BE2C (cell line): ENCODE results near the gene YJEFN3.
A peak's percentile ranks its signal among the peaks of the same experiment; 100 is the strongest.

Experiments used
- DNase-seq: peaks from one replicate; pipeline ENCODE4 v3.0.0-alpha.2; 2020
- H3K27me3 ChIP-seq: fragments of 250-450 bp; sonication (Bioruptor Pico); 2 replicates; pipeline ENCODE4 v1.5.1; 2020; ENCODE audit warnings: mild to moderate bottlenecking
- H3K36me3 ChIP-seq: fragments of 250-450 bp; sonication (Bioruptor Pico); 2 replicates; pipeline ENCODE4 v1.5.1; 2020; ENCODE audit warnings: mild to moderate bottlenecking
- H3K4me1 ChIP-seq: fragments of 250-450 bp; sonication (Bioruptor Pico); 2 replicates; pipeline ENCODE4 v1.5.1; 2020
- H3K4me3 ChIP-seq: 2 replicates; pipeline ENCODE4 v1.5.1; 2011; ENCODE audit warnings: low read depth, low read length
- H3K9me3 ChIP-seq: fragments of 250-450 bp; sonication (Bioruptor Pico); 2 replicates; pipeline ENCODE4 v1.5.1; 2020
- TF ChIP-seq, protein P1 (sequence below): IDR thresholded peaks from 2 replicates; pipeline ENCODE4 v1.5.1; 2012; ENCODE audit warnings: mild to moderate bottlenecking, low read depth, low read length

The YJEFN3 gene

DNA sequence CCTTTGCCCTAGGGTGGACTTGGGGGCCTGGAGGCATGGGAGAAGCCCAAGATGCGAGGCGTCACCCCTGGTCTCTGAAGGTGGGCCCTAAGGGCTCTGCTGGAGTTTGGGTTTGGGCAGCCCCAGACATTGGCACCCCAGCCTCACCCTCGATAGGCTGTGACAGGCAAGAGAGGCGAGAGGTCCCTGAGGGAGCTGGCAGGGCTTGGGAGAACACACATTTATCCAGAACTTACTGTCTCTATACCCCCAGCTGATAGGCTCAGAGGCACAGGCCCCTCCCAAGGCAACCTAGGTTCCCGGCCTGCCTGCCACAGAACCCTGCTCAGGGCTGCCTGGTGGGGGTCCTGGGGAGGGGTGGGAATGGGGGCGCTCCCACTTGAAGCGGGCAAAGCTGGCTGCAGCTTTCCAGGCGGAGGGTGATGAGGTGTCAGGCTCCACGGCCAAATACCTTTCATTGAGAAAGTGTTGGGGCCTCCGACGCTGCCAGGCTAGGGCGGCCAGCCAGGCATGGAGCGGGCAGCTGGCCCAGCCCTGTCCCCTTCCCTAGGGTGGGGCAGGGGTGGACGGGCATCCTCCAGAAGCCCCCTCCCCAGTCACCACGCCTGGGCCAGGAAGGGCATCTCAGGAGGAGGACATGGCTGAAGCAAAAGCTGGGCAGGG lies 19.1 kb downstream of the YJEFN3 start:
- no peaks in the 10 kb centered on the region for H3K9me3 ChIP-seq
- no peak for DNase-seq
- H3K27me3 ChIP-seq: no peaks in the 10 kb centered on the region
- H3K36me3 ChIP-seq: no peaks in the 10 kb centered on the region
- no peaks in the 10 kb centered on the region for H3K4me1 ChIP-seq
- H3K4me3 ChIP-seq: no peak overlapping the region
- TF ChIP-seq, protein P1, sequence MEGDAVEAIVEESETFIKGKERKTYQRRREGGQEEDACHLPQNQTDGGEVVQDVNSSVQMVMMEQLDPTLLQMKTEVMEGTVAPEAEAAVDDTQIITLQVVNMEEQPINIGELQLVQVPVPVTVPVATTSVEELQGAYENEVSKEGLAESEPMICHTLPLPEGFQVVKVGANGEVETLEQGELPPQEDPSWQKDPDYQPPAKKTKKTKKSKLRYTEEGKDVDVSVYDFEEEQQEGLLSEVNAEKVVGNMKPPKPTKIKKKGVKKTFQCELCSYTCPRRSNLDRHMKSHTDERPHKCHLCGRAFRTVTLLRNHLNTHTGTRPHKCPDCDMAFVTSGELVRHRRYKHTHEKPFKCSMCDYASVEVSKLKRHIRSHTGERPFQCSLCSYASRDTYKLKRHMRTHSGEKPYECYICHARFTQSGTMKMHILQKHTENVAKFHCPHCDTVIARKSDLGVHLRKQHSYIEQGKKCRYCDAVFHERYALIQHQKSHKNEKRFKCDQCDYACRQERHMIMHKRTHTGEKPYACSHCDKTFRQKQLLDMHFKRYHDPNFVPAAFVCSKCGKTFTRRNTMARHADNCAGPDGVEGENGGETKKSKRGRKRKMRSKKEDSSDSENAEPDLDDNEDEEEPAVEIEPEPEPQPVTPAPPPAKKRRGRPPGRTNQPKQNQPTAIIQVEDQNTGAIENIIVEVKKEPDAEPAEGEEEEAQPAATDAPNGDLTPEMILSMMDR: no peak

DNA sequence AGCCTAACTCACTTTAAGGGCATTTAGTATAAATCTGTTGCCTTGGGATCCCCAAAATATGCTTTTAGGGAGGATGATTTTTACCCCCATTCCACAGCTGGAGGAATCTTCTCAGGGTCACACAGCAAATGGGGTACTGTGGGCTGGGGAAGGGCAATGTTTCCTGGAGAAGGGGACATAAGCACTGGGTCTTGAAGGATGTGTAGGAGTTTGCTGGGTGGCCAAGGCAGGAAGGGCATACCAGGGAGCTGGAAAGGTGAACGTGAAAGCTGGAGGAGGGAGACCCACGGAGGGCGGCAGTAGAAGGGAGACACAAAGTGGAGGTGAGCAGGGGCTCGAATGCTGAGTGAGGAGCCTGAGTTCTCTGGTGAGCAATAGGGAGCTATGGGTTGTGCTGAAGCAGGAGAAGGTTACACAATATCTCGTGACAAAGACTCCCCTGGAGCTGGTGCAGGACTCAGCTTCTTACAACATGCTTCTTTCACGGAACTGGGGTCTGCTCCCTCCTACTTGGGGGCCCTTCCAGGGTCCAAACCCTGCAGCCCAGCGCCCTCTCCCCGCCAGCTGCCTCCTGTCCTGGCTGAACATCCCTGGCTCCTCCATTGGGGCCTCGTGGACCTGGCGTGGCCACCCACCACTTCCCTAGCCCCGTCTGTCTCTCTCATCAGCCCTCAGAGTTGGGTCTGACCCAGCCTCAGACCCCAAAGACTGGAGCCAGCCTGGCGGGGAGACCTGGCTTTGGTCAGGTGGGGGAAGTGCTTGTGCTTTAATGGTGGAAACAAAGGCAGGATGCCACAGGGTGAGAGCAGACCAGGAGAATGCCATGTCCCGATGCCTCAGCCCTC lies 20.4 kb downstream of the YJEFN3 start:
- DNase-seq: no peak
- H3K4me3 ChIP-seq: no peak overlapping the region
- TF ChIP-seq, protein P1: no peak
- H3K4me1 ChIP-seq: no peaks in the 10 kb centered on the region
- H3K36me3 ChIP-seq: no peaks in the 10 kb centered on the region
- H3K9me3 ChIP-seq: no peaks in the 10 kb centered on the region
- H3K27me3 ChIP-seq: no peaks in the 10 kb centered on the region

DNA sequence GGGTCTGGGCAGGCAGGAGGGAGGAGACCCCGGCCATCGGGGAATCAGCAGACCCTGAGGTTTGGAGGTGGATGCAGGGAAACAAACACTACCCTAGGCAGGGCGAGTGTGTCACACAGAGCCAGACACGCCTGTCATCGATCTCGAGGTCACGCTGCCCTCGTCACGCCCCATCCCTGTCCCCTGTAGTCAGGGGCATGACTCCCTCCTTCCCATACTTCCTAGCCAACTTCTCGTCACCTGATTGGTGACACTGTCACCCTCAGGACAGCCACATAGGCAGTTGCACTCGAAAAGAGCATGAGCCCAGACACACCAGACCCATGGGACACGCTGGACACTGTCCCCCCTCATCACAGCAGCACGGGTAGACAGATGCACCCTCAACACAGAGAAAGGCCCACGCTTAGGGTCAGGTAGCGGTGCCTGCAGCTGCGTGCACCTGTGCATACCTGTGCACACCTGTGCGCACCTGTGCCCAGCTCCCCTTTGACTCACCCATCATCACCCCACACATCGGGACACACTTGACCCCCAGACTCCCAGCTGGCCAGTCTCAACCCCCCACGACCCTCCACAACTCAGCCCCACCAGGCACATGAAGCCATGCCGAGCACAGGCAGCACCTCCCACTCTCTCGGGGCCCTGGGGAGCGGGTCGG lies 21.2 kb downstream of the YJEFN3 start:
- Histone ChIP-seq H3K4me1 (no peaks in the 10 kb centered on the region), H3K9me3 (no peaks in the 10 kb centered on the region), H3K27me3 (no peaks in the 10 kb centered on the region), H3K36me3 (no peaks in the 10 kb centered on the region), H3K4me3 (no peak overlapping the region)
- TF ChIP-seq, protein P1: no peak
- no peak for DNase-seq

DNA sequence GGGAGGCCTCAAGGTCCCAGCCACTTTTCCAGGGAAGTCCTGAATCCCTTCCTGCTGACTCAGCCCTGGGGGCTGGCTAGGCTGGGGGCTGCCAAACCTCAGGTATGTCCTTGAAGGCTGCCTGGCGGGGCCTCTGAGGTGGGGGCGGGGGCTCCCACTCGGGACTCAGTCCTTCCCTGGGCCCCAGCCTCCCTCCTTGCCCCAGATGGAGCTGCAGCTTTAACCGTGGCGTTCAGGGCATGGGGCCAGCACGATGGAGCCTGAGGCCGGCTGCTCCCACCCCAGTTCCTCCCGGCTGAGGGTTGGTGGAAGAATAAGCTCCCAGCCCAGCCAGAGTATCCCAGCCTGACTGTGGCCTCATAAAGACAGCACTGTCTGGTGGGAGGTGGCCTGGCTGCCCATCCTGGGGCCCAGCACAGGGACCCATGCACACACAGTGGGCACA lies 21.8 kb downstream of the YJEFN3 start:
- no peaks in the 10 kb centered on the region for H3K9me3 ChIP-seq
- H3K4me1 ChIP-seq: no peaks in the 10 kb centered on the region
- TF ChIP-seq, protein P1: no peak
- DNase-seq: peak; percentile 10
- H3K27me3 ChIP-seq: no peaks in the 10 kb centered on the region
- no peaks in the 10 kb centered on the region for H3K36me3 ChIP-seq
- H3K4me3 ChIP-seq: no peak overlapping the region

DNA sequence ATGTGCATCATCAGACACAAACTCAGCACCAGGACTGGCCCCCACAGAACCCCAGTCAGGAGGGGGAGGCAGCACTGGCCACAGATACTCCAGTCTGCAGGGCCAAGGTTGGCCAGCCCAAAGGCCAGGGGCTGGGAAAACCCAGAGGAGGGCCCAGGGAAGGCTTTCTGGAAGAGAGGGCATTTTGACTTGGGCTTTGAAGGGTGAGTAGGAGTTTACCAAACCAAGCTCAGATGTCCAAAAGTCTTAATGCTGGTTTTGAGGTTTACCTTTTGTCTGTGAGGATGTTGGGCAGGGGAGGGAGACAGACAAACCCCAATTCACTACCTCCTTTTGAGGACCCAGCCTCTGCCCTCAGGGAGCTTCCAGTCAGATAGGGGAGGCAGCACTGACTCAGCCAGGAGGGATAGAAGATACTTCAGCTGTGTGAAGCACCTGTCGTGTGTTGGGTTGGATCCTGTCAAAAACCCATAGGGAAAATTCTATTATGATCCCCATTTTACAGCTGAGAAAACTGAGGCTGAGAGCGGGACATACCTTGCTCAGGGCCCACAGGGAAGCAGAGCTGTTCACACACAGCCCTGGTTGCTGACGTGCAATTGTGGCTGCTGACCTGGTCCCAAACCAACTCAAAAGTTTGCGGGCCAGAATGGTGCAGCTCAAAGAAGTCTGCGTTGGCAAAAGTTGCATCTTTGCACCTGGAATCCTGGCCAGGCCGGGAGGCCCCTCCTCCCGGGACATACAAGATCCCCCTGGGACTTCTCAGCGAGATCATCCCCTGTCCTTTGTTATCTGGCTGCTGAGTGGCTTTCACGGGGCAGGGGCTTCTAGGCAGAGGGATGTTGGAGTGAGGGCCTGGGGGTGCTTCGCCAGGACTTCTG lies 22.5 kb downstream of the YJEFN3 start:
- TF ChIP-seq, protein P1: no peak
- H3K27me3 ChIP-seq: no peaks in the 10 kb centered on the region
- peak; percentile 13 for DNase-seq
- H3K36me3 ChIP-seq: no peaks in the 10 kb centered on the region
- H3K4me1 ChIP-seq: no peaks in the 10 kb centered on the region
- no peak overlapping the region for H3K4me3 ChIP-seq
- H3K9me3 ChIP-seq: no peaks in the 10 kb centered on the region
